Measurements from ENCODE around the gene SMYD3.

The SMYD3 gene

GRCh38 chr1:246001837-246002230 lies 505.2 kb downstream of the SMYD3 start:
- DNase-seq: no peak

GRCh38 chr1:246001142-246001836 lies 505.8 kb downstream of the SMYD3 start:
- DNase-seq: no peak

- DNase-seq: no peak
Measured at GRCh38 chr1:246000638-246001015, 506.5 kb downstream of the SMYD3 start.

- DNase-seq: no peak
Measured at GRCh38 chr1:245999697-246000637, 507.1 kb downstream of the SMYD3 start.

GRCh38 chr1:245997471-245998258 lies 509.4 kb downstream of the SMYD3 start:
- DNase-seq: peak; percentile 28

GRCh38 chr1:245996811-245997210 lies 510.3 kb downstream of the SMYD3 start:
- DNase-seq: no peak

- no peak for DNase-seq
Measured at GRCh38 chr1:245995474-245995873, 511.6 kb downstream of the SMYD3 start.

- DNase-seq: no peak
Measured at GRCh38 chr1:245991266-245991665, 515.8 kb downstream of the SMYD3 start.

GRCh38 chr1:245990315-245991022 lies 516.6 kb downstream of the SMYD3 start:
- no peak for DNase-seq

- DNase-seq: no peak
Measured at GRCh38 chr1:245988393-245989078, 518.5 kb downstream of the SMYD3 start.

- no peak for DNase-seq
Measured at GRCh38 chr1:245987997-245988392, 519.1 kb downstream of the SMYD3 start.

- no peak for DNase-seq
Measured at GRCh38 chr1:245987577-245987976, 519.5 kb downstream of the SMYD3 start.

GRCh38 chr1:245987219-245987545 lies 519.9 kb downstream of the SMYD3 start:
- DNase-seq: no peak

GRCh38 chr1:245986404-245987218 lies 520.5 kb downstream of the SMYD3 start:
- peak; percentile 12 for DNase-seq

GRCh38 chr1:245984390-245985155 lies 522.5 kb downstream of the SMYD3 start:
- no peak for DNase-seq

- no peak for DNase-seq
Measured at GRCh38 chr1:245983294-245983967, 523.6 kb downstream of the SMYD3 start.

GRCh38 chr1:245979589-245979988 lies 527.5 kb downstream of the SMYD3 start:
- DNase-seq: no peak

- no peak for DNase-seq
Measured at GRCh38 chr1:245978915-245979314, 528.2 kb downstream of the SMYD3 start.

- DNase-seq: no peak
Measured at GRCh38 chr1:245972476-245972875, 534.6 kb downstream of the SMYD3 start.

GRCh38 chr1:245971711-245972085 lies 535.4 kb downstream of the SMYD3 start:
- DNase-seq: no peak

Data from kidney glomerular epithelial cell (primary cell).